GM23248 (cell line): ENCODE measurements around the gene PLAC8L1.

Experiments used
- EZH2 ChIP-seq: fragments of 200-600 bp; sonication (generic); IDR thresholded peaks from 2 replicates; pipeline ENCODE4 v1.6.1; 2018; ENCODE audit warnings: antibody characterized with exemption, mild to moderate bottlenecking; ENCODE audit not compliant: insufficient read depth, poor library complexity, severe bottlenecking
- EZH2phosphoT487 ChIP-seq: fragments of 200-600 bp; sonication (generic); IDR thresholded peaks from 2 replicates; pipeline ENCODE4 v1.6.1; 2018; ENCODE audit warnings: antibody characterized with exemption, moderate library complexity, mild to moderate bottlenecking, low read depth; ENCODE audit not compliant: insufficient read depth

DNA sequence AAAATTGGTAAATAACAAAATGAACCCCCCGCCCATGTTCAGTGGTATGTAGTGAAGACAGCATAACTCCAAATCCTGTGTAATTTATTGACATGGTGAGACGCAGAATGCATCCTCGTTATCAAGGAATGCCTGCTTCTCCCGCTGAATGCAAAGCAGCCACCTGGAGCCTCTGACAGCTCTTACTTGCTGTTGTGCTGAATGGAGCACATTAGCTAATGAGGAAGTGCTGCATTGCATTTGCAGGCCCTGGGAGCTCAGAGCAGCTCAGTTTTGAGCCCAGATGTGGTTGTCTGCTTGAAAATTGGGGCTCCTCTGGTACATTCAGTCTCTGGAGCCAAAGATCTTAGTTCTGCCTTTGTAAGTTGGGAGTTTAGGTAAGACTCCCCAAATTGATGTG, 28.9 kb downstream of the PLAC8L1 start:
- TF ChIP-seq EZH2 (no peak), EZH2phosphoT487 (no peak)
